ENCODE results near the gene CPSF3. TPM values are rescaled to one million over a fixed set of nuclear protein-coding genes. Genes with fewer than 3 reads are reported as not detected.
A peak's percentile ranks its signal among the peaks of the same experiment; 100 is the strongest.

CPSF3 gene
- polyA plus RNA-seq, 1 experiment, result 12.5 TPM

- TF ChIP-seq, protein P1, sequence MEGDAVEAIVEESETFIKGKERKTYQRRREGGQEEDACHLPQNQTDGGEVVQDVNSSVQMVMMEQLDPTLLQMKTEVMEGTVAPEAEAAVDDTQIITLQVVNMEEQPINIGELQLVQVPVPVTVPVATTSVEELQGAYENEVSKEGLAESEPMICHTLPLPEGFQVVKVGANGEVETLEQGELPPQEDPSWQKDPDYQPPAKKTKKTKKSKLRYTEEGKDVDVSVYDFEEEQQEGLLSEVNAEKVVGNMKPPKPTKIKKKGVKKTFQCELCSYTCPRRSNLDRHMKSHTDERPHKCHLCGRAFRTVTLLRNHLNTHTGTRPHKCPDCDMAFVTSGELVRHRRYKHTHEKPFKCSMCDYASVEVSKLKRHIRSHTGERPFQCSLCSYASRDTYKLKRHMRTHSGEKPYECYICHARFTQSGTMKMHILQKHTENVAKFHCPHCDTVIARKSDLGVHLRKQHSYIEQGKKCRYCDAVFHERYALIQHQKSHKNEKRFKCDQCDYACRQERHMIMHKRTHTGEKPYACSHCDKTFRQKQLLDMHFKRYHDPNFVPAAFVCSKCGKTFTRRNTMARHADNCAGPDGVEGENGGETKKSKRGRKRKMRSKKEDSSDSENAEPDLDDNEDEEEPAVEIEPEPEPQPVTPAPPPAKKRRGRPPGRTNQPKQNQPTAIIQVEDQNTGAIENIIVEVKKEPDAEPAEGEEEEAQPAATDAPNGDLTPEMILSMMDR (IDR thresholded peaks at IDR 0.05; ENCODE audit: insufficient read depth, low read depth, low read length), result 0 out of 2 replicates have a peak, but pooled peaks have one; percentile 12
- CTCF ChIA-PET, result interaction anchor here (0.7 to 2.4 kb wide), 7 partner anchors 11 to 280 kb away, joined by 3 to 8 read pairs (median 3); no protein-coding TSS in a partner anchor
Observed at GRCh38 chr2:9422321-9423099, 944 bp upstream of the CPSF3 start.

DNA sequence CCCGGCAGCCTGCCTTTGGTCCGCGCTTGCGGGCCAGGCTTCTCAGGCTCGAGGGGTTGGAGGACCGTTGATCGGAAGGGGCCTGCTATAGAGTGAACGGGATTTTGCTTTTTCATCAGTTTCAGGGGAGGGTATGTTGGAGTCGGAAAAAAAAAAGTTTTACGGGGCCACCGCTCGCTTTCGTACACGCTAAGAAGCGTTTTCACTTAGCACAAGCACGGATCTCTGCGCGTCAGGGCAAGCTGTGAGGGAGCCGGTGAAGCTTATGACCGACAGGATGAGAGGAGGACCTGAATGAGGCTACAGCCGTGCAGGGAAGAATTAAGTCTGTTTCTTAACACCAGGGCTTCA lies 443 bp downstream of the CPSF3 start:
- no peak for DNase-seq (ENCODE audit: low read depth)
- CTCF ChIA-PET, result interaction anchor here (0.6 to 2.4 kb wide), 4 partner anchors 96 to 569 kb away, joined by 3 to 9 read pairs (median 6); no protein-coding TSS in a partner anchor
- TF ChIP-seq, protein P1 (IDR thresholded peaks at IDR 0.05; ENCODE audit: insufficient read depth, low read depth, low read length), result no peak
- POLR2A ChIA-PET, result no interaction called here
- no peaks in the 10 kb centered on the region for H3K27me3 ChIP-seq (ENCODE audit: control insufficient read depth, insufficient read depth, low read length)
- peak overlapping the region; percentile 69 for H3K4me3 ChIP-seq (ENCODE audit: low read depth, low read length)
- no peaks in the 10 kb centered on the region for H3K36me3 ChIP-seq (ENCODE audit: control insufficient read depth, insufficient read depth, low read length)

More at GRCh38 chr2:9422321-9423099, 944 bp upstream of the CPSF3 start:
- H3K36me3 ChIP-seq (ENCODE audit: control insufficient read depth, insufficient read depth, low read length), result no peaks in the 10 kb centered on the region
- no peaks in the 10 kb centered on the region for H3K27me3 ChIP-seq (ENCODE audit: control insufficient read depth, insufficient read depth, low read length)
- no peak for DNase-seq (ENCODE audit: low read depth)
- H3K4me3 ChIP-seq (ENCODE audit: low read depth, low read length), result peak overlapping the region; percentile 69
- POLR2A ChIA-PET, result interaction anchor here (0.6 kb wide), 1 partner anchor 171 kb away, joined by 4 read pairs; no protein-coding TSS in a partner anchor

- TF ChIP-seq, protein P1 (IDR thresholded peaks at IDR 0.05; ENCODE audit: insufficient read depth, low read depth, low read length), result no peak
- CTCF ChIA-PET, result interaction anchor here (0.6 to 0.7 kb wide), 3 partner anchors 95 to 569 kb away, joined by 3 to 9 read pairs (median 4); no protein-coding TSS in a partner anchor
- DNase-seq (ENCODE audit: low read depth), result no peak
- peak overlapping the region; percentile 69 for H3K4me3 ChIP-seq (ENCODE audit: low read depth, low read length)
- POLR2A ChIA-PET, result no interaction called here
- H3K36me3 ChIP-seq (ENCODE audit: control insufficient read depth, insufficient read depth, low read length), result no peaks in the 10 kb centered on the region
- no peaks in the 10 kb centered on the region for H3K27me3 ChIP-seq (ENCODE audit: control insufficient read depth, insufficient read depth, low read length)
Observed at GRCh38 chr2:9424447-9425164, 1.2 kb downstream of the CPSF3 start.

DNA sequence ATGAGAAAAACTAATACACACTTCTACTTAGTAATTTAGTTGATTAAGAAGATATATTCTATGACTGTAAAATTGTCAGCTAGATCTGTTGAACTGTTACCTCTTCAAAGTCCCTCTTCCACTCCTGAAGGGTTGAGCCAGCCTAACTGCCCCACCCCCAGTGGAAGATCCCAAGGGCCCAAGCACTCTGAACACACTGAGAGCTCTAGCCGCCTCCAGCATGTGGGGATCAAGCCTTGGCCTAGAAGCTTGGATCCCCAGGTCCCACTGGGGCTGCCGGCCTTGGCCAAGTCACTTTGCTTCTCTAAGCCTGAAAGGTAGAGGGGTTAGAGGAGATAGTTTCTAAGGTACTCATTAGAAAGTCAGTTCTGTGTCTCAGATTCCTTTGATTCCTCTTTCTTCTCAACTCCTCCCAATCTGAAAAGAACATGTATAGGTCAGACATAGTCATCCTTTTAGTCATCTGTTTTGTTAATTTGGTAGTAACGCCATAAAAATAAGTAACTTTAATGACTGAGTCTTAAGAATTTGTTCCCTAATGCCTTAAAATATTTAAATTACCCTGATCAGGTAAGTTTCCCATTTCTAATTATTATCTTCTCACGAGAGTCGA lies 5.6 kb downstream of the CPSF3 start:
- ChIA-PET POLR2A (no interaction called here), CTCF (no interaction called here)
- no peak for DNase-seq (ENCODE audit: low read depth)
- TF ChIP-seq, protein P1 (IDR thresholded peaks at IDR 0.05; ENCODE audit: insufficient read depth, low read depth, low read length), result no peak
- Histone ChIP-seq H3K36me3 (ENCODE audit: control insufficient read depth, insufficient read depth, low read length) (no peaks in the 10 kb centered on the region; the same call in 1 of the 2 replicates), H3K27me3 (ENCODE audit: control insufficient read depth, insufficient read depth, low read length) (no peaks in the 10 kb centered on the region), H3K4me3 (ENCODE audit: low read depth, low read length) (no peak overlapping the region)
